HG03196 (cell line): ENCODE measurements around the gene GOLIM4.

ENCODE experiments used
- ATAC-seq: cut with Tn5 transposase; IDR thresholded peaks from one replicate; pipeline ENCODE4 v1.9.1; 2021; ENCODE audit not compliant: unreplicated experiment

GOLIM4 gene

DNA sequence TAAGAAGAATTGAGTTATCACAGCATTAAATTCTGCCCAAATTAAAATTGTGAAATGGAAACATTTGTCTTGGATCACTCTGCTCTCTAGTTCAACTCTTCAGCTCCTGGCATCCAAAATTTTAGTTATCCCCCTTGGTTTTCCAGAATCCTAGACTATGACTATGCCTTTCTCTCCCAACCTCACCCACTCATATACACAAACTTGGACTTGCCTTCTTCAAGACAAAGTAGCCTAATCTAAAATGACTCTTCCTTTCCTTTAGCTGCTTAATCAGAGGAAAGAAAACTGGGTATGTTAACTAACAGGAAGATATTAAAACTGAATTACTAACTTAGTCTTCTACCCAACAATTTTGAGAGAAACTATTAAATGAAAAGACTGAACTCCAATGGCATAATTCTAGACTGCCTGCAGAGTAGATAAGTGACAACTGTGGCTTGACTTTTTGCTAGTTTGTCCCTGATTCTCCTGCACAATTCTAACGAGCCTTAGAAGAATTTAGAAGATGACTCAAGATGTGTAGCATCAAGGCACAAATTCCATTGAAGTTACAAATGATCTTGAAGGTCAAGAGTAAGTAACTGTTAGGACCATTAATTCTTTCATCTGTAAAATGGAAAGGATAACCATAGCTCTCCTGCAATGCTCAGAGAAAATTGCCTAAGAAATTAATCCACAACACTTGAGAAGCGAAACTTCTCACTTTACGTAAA lies 5.2 kb upstream of the GOLIM4 start:
- ATAC-seq, result no peak

DNA sequence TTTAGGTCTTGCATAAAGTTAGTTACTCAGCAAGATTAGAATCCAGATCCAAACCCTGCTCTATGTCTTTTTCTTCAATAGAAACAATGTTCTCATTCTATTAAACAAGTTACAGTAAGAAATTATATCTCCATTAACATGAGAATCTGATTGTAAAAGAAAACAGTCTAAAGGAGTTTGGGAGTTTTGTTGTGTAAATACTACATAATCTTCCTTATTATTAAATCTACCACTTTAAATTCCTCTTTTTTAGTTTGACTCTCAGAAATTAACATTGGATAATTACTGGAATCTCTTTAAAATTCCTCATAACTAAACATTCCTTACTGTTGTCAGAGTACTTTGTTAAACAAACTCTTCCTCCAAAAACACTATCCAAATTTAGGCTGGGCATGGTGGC lies 1.7 kb upstream of the GOLIM4 start:
- ATAC-seq, result no peak

DNA sequence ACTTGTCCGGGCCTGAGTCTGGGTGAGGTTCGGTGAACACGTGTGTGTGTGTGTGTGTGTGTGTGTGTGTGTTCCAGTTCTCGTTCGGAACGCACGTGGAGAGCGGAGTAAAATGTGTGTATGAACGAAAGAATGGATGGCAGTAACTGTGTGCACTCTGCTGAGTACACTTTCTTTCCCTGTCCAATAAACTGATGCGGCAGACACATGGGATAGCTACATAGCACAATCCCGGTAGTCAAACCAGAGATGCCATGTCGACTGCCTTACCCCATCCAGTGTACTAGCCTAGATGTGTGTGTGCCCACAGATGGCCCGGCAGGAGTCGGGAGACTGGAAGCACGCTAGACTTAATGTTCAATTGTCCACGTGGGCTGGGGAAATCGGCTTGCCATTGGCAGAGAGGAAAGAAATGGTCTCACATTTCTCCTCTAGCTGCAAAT lies 507 bp upstream of the GOLIM4 start:
- ATAC-seq, result peak; percentile 10

DNA sequence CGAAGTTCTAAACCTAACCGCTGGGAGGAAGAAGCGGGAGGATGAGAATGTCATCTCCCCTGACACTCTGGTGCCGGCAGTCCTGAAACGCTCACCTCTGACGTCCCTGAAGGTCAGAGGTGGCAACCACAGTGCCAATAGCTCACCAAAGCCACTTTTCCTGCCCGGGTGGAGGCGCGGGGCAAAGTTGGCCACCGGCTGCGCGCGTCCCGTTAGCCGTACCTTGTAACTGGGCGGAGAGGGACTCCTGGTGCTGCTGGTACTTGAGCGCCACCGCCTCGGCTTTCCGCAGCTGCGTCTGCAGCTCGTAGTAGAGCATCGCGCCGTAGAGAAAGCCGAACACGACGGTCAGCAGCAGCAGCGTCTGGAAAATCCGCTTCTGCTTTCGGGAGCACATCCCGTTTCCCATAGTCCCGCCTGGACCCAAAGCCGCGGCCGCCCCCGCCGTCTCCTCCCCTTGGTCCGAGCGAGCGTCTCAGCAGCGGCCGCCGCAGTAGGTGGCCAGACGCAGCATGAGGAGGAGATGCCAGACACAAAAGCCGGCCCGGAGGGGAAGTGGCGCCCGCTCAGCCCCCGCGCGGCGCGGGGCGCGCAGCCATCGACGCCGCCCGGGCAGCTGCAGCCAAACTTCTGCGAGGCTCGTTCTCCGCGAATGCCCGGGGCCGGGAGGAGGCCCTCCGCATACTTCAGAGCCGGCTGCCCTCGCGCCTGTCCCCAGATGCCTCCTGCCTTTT lies 680 bp downstream of the GOLIM4 start:
- peak; percentile 38 for ATAC-seq

DNA sequence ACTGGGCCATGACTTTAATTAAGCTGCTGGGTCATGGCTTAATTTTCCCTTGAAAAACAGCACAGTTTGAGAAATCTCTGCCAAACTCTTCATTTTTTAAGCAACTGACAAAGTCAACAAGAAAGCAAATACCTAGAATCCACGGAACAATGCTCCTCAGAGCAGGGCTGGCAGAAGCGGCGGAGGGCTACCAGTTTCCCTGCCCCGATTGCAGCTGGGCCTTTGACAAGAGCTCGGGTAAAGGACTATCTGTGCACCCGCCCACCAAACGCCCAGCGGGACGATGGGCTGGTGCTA lies 1.2 kb downstream of the GOLIM4 start:
- ATAC-seq, result no peak

DNA sequence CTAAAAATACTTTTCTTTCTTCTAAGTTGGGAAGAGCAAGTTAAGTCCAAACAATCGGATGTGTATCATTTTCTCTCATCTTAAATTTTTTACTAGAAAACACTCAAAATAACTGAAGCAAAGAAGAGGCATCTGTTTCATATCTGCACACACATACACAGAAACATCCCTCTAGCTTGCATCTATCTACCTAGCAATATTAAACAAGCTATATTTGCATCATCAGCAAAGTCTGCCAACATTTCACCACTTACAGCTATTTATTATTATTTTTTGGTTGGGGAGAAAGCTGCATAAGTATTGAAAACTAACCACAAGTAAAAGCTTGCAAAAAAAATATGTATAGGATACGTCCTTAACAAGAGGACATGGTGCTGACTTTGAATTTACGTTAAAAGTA lies 1.9 kb downstream of the GOLIM4 start:
- ATAC-seq, result no peak

DNA sequence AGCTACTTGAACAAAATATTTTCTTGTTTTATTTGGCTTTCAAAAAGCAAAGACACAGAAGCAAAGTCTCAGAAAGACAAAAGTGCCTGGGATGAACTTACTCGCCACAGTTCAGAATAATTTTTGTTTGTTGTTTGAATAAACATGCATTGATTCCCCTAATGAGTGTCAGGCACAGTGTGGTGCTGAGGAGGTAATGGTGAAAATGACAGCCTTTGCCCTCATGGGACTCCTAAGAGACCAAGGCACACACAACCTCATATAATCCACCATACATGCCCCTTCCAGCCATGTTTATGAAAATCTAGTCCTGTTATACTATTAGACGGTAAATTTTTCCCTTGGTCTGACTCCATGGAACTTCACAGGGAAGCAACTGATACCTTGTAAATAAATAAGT lies 2.5 kb downstream of the GOLIM4 start:
- no peak for ATAC-seq

DNA sequence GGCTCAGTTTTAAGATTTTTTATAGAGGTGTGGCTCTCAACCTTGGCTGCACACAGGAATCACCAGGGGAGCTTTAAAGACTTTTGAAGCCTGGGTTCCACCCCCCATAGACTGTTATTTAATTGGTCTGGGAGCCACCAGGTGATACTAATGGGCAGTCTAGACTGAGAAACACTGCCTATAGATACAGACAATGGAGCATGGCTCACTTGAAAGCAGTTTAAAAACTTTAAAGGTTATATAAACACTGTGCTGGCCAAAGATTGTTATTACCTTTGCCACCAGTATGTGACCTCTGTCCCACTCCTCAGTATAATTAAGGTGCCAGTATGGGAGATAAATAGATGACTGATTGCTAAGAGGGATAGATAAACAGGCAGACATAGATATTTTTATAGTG lies 3.8 kb downstream of the GOLIM4 start:
- no peak for ATAC-seq

DNA sequence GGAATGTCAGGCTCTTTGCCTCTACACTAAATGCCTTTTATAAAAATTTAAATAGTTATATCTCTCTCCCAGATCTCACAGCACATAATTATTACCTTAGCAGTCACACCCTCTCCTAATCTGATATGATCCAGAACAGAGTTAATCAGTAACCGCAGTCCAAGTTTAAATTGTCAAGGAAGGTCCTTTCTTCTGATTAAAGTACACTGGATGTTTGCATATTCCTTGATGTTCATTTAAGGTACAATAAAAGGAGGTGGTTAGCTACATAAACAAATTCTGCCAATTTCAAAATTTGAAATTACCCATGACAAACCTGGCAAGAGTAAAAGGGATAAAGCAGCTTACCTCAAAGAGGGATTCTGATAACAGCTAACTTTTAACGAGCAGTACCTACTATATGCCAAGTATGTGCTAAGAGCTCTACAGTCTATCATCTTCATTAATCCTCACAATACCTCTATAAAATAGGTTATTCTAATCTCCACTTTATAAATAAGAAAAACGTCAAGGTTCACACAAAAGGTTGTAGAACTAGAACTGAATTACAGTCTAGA lies 4.3 kb downstream of the GOLIM4 start:
- ATAC-seq, result no peak

DNA sequence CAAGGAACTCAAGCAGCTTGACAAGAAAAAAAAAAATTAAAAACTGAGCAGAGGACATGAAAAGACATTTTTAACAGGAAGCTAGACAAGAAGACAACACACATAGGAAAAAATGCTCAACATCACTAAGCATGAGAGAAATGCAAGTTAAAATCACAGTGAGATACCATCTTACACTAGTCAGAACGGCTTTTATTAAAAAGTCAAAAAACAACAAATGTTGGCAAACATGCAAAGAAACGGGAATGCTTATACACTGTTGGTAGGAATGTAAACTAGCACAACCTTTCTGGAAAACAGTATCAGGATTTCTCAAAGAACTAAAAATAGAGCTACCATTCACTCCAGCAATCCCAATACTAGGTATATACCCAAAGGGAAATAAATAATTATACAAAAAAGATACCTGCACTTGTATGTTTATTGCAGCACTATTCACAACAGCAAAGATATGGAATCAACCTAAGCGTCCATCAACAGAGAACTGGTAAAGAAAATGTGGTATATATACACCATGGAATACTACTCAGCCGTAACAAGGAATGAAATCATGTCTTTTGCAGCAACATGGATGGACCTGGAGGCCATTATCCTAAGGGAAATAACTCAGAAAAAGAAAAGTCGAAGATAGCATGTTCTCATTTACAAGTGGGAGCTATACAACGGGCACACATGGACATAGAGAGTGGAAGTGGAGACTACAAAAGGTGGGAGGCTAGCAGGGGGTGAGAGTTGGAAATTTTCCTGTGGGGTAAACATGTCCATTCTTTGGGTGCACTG lies 5.2 kb downstream of the GOLIM4 start:
- ATAC-seq, result no peak

DNA sequence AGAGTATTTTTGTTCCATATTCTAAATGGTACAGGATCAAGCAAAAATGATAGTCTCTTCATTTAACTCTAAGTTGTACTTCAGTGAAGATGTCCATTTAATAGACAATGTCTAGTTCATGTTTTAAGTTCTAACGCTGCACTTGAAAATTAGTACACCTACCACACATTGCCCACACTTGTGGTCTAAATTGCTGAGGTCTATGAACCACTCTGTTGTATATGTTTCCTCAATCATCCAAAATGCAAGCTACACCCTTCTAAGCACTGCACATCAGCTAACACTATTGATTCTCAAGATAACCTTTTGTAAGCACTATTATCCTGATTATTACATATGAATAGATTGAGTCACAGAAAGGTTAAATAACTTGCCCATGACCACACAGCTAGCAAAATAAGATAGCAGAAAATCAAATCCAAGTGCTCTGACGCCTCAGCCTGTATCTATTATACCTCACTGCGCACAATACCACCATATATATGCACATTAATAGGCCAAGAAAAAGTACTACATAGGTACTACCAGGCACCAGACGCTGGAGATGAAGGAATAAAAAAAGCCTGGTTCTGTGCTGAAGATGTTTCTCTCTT lies 6.4 kb downstream of the GOLIM4 start:
- ATAC-seq, result no peak

DNA sequence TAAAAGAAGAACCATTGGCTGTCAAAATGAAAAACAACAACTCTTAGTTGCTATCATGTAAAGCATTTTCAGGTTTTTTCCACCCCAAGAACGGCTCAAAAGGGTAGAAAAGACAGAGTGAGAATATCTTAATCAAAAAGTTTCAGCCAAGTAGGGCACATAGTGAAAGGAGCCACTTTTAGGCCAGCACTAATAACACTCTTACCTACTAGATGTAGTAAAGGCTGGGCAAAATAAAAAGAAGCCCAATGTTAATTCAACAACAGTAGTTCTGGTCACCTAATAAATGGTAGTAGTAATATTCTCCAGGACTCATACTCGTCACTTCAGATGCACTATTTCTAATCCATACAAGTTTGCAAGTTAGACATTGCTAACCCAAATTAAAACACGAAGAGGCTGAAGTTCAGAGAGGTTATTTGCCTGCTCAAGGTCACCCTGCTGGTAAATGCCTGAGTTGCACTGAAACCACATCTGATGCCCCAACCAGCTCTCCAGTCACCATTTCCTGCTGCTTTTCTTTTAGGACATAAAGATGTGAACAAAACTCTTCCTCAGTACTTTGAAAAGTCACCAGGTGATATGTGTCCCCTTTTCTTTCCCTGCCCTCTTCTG lies 7.5 kb downstream of the GOLIM4 start:
- peak; percentile 58 for ATAC-seq

DNA sequence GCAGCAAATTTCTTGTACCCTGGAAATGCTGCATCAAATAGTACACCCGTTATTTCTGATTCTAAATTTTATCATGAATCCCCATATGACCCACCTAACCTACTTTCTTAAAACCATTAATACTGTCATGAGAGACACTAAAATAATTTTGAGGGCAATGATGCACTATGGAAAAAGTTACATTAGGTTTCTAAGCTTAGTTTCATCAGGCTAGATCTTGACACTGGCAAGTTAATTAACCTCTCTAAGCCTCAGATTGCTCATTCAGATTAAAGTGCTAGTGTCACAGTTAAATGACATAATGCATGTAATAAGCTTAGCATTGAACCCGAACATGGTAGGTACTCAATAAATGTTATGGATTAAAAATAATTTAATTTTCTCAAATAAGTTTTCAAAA lies 8.2 kb downstream of the GOLIM4 start:
- ATAC-seq, result no peak

DNA sequence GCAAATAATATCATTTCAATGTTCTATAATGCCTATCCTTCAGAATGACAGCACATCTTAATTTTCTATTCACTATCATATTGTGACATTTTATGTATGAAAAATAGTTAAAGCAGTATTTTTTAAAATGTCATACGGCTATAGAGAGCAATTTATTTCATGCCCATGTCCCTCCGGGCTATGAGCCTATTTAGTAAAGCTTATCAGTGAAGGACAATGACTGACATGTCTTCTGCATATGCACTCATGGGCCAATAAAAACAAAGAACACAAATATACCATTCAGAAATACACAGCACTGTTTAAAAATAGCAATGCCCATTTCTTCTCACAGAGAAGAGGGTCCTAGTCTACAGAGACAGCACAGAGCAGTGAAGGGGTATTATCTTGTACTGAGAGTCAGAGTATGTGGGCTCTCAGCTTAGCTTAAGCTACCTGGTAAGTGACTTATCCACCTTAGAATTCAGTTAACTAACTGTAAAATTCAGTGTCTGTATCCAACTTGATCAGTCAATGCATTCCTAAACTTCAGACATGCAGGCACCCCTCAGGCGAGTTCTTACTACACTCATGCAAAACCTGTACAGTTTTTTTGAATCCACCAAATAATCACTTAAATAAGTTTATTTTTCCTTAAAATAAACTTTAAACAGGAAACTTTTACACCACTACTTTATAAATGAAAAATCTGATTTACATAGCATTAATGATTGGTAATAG lies 9.0 kb downstream of the GOLIM4 start:
- ATAC-seq, result no peak

DNA sequence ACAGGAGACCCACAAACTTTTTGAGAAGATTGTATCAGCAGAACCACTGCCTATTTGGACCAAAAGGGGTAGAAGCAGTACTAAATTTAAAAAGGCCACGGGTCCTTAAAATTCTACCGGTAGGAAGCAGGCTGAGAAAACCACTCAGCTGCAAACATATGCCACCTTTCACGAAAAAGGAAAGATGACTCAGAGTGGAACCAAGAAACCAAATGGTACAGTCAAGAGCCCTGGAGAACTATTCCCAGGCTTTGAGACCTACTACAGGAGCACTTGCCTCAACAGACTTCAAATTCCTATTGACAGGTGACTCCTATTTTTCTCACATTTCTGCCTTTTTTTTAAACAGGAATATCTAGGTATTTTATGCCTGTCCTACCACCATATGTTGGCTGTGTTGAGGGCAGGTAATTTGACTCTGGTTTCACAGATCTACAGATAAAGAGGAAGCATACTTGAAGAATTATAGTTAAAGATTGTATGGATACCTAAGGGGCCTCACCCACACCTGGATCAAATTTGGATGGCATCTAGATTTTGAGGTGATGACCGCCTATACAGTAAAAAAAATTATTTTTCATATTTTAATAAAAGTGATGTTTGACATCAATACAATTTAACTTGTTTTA lies 10.1 kb downstream of the GOLIM4 start:
- ATAC-seq, result peak; percentile 72

DNA sequence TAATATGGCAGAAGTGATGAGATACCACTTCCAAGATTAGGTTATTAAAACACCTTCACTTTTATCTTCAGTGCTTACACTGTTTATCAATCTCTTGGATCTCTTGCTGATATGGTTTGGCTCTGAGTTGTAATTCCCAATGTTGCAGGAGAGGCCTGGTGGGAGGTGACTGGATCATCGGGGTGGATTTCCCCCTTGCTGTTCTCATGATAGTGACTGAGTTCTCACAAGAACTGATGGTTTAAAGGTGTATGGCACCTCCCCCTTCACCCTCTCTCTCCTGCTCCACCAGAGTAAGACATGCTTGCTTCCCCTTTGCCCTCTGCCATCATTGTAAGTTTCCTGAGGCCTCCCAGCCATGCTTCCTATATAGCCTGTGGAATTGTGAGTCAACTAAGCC lies 11.8 kb downstream of the GOLIM4 start:
- ATAC-seq, result no peak

DNA sequence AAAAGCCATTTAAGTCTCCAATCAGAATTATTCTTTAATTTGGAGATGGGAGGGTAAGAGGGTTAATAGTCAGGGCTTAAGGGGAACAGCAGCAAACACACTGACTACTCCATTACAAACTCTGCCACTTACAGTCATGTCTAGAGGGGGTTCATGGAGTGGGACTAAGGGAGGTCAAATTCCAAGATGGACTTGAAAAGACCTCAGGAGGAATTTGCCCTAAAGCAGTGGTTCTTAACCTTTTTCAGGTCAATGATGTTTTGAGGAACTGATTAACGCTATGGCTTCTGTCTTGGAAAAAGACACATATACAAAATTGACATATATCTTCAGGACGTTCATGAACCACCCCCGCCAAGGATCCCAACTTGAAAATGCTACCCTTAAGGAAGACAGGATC lies 13.9 kb downstream of the GOLIM4 start:
- no peak for ATAC-seq

DNA sequence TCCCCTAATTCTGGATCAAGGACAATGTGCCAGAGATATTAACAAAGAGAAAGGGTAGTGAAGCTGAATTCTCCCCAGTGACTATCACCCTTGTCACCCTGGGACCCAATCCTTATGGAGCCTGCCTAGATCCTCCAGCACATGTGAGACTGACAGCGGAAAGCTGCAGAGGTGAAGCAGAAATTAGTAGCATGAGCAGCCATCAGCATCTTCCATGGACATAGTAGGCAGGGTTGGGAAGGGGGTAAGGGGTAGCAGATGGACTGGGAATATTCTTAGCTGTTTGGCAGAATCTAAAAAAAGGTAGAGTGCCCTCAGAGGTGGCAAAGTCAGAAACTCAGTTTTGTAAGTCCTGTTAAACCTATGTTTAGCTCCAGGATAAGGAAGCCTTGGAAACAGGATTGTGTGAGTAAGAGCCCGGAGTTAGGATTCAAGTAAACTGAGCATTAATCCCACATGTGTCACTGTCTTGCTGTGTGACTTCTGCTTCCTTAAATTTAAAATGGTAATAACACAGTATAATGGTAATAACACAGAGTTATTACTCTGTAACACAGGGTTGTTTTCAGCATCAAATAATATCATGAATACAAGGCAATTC lies 14.5 kb downstream of the GOLIM4 start:
- no peak for ATAC-seq

DNA sequence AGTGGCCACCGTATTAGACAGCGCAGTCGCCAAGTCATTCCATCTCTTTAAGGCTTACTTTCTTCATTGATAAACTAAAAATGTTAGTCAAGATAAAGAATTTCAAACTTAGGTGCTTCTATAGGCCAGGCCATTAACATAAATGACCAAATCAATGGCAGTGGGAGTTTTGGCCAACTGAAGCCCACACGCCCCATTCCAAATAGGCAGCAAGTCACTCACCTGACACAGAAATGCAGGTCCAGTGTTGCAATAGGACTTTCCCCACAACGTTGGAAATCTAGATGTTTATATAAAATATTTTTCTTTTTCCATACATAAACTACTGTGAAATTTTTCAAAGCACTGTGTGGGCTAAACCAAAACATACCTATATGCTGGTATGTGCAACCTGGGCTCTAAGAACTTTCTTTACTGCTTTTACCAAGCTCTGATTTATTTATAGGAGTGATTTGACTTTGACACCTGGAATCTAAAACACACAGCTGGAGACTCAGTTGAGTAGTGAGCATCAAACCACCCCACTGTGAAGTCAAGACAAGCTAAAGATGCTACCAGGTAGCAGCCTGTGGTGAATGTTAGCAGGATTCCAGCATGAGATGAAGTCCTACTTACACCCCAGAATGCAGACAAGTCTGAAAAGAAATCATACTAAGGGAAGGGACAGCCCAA lies 15.1 kb downstream of the GOLIM4 start:
- ATAC-seq, result no peak
